ENCODE measurements around the gene MRPL48. TPM values are rescaled to one million over a fixed set of nuclear protein-coding genes. Genes with fewer than 3 reads are reported as not detected.
A peak's percentile ranks its signal among the peaks of the same experiment; 100 is the strongest.
"Not testable (repeated sequence)": the region's sequence is repeated elsewhere in the genome, so short reads cannot be mapped to it uniquely, and the experiment has no call there.

MRPL48 gene
- polyA plus RNA-seq, 10 donors, result 31.1 to 46.1 (median 41.4) TPM

DNA sequence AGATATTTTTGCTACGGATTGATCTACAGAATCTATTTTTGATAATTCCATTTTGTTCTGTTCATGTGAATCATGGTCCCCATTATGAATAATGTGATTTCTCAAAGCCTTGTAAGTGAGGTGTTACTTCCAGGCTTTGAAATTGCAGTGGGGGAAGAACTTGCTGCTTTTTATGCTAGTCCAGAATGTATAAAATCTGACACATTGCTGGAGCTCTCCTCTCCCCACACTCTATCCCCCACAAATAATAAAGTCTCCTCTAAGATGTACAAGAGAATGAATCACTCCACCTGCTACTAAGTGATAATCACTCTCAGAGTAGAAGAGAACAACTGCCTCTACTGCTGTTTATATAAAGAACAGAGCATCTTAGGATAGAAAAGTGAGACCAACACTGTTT lies 20.9 kb upstream of the MRPL48 start:
- DNase-seq, result no peak

DNA sequence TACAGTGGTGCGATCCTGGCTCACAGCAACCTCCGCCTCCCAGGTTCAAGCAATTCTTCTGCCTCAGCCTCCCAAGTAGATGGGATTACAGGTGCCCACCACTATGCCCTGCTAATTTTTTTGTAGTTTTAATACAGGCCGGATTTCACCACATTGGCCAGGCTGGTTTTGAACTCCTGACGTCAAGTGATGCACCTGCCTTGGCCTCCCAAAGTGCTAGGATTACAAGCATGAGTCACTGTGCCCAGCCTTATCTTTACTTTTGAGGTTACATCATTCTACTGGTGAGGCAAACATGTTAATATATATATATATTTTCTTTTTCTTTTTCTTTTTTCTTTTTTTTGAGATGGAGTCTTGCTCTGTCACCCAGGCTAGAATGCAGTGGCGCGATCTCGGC lies 16.9 kb upstream of the MRPL48 start:
- DNase-seq, result not testable (repeated sequence)

- peak; percentile 98 to 100 (median 99) for DNase-seq
These were observed 8.4 kb upstream of the MRPL48 start for GRCh38 chr11:73779084-73779902.

DNA sequence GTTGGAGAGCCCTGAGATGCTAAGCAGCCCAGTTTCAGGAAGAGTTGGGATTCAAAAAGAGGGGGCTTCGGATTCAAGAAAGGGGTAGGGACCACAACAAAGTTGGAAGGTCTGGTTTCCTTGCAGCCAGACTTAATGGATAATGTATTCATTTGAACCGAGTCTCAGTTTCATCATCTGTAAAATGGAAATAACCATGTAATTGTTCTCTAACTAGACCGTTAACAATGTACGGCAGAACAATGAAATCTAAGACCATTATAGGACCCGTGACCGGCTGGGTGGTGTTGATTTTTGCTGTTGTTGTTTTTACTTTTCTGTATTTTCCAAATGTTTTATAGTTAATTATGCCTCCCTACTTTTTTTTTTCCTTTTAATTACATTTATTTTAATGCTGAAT lies 6.4 kb upstream of the MRPL48 start:
- DNase-seq, result no peak

- DNase-seq, result no peak
These were observed 4.1 kb upstream of the MRPL48 start for GRCh38 chr11:73783483-73784020.

DNA sequence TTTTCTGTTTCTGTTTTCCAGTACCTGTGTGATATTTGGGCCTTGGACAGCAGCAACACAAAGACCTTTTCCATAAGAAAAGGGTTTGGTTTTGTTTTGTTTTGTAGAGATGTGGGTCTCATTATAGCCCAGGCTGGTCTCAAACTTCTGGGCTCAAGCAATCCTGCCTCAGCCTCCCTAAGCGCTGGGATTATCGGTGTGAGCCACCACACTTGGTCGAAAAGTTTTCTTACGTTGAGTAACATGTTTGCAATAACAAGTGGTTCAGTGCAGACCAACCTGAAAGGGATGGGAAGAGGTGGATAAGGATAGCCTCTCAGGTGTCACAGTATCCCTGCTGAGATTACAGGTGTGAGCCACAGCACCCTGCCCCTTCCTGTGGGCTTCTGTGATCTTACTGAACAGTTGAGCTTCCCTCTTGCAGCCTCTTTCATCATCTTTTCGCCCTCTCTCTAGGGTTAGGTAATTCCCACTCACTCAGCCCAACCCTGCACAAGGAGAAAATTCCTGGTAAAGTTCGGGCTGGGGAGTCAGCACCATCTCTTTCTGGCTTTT lies 3.5 kb upstream of the MRPL48 start:
- no peak for DNase-seq

DNA sequence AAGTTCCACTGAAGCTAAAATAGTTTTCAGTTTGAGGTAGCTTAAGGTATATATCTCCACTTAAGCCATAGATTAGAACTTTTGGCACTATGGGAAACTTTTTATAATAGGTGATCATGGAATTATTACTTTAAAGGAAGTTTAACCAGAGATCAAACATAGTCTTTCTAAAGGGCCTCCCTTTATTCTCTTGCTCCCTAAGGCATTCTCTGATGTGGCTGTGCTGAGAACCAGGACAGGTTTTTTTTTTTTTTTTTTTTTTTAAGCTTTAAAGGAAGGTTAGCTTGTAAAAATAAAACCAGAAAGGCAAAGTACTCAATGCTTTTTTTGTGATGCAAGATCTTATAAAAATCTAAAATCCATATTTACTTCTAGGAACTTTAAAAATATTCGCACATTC lies 2.9 kb upstream of the MRPL48 start:
- no peak for DNase-seq

DNA sequence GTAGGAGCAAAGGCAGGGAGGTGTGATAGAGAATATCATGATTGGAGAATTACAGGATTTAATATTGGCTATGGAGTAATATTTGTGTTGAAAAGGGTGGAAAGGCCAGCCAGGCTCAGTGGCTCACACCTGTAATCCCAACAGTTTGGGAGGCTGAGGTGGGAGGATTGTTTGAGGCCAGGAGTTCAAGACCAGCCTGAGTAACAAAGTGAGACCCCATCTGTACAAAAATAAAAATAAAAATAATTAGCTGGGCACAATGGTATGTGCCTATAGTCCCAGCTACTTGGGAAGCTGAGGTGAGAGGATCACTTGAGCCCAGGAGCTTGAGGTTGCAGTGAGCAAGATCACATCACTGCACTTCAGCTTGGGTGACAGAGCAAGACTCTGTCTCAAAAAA lies 2.2 kb upstream of the MRPL48 start:
- not testable (repeated sequence) for DNase-seq

GRCh38 chr11:73787051-73787642 lies 527 bp upstream of the MRPL48 start:
- no peak for DNase-seq

DNA sequence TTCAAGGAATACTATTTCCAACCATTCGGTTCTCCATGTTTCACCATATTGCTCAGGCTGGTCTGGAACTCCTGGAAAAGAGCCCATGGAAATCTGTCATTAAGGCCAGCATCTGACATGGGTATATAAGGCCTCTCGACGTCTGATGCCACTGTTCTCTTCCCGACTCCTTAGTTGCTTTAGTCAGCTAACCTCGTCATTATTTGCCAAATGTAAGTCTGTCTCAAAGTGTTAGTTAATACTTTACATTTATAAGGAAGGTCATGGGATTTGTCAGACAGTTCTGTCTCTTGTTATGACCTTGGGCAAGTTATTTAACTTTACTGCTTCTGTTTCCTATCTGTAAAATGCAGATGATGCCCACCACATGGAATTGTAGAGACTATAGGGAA lies 1.6 kb downstream of the MRPL48 start:
- peak in 1 of 3 donors; percentile 20 for DNase-seq

- DNase-seq, result no peak
These were observed 4.9 kb downstream of the MRPL48 start for GRCh38 chr11:73792584-73792983.

DNA sequence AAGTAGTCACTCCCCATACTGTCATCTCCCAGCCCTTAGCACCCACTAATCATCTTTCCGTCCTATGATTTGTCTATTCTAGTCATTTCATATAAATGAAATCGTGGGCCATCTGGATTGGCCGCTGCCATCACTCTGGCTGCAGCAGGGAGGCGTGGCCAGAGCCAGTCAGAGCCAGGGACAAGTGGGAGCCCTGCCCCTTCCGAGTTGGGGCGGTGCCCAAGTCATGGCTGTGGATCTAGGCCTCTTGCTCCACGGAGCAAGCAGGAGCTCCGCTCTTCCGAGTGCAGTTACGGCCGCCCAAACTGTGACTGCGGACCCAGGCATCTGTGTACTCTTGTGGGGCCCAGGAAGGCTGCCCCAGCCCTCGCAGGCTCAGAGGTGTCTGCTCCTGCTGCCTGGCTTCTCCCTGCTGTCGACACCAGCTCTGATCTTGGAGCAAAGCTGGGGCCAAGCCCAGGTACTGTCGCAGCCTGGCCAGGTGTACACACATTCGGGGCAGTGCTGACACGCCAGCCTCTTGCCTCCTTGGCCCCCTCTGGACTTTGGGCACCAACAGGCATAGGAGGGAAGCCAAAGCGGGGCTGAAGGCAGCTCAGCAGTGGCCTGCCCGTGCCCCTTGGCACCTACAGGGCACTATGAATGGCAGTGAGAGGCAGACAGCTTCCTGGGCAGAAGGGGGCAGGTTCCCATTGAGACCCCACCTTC lies 8.4 kb downstream of the MRPL48 start:
- no peak for DNase-seq

DNA sequence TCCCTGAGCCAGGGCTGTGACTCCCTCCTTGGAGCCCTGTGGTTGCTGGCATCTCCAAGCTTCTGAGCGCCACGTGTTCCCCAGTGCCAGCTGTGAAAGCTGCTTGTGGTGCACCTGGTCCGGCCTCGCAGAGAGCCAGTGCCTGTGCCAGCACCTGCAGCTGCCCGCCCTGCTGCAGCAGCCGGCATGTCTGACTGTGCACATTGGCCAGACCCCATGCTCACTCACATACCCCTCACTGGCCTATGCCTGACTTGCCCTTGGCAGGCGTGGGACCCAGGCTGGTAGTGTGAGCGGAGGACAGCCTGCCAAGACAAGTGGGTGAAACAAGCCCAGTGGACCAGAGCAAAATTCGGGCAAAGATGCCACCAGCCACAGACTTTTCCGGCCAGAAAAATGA lies 9.8 kb downstream of the MRPL48 start:
- DNase-seq, result peak; percentile 35 to 61 (median 48)

GRCh38 chr11:73800276-73800806 lies 12.7 kb downstream of the MRPL48 start:
- DNase-seq, result no peak

DNA sequence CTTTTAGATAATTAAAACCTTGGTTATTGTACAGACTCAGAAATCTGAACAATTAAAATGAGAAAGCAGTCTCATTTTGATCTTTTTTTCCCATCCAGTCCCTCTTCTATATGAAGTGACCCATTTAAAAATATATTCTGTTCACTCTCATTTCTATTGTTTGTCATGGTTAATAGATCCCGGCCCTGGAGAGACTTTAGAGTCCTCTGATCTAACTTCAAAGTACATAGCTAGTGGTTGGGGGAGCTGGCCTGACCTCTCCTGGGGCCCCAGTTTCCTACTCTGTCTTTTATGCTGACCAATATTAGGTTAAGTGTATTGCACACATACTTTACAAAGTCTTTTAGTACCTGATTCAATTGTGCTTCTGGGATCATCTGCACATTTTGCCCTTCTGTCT lies 13.5 kb downstream of the MRPL48 start:
- DNase-seq, result no peak

- DNase-seq, result no peak
These were observed 17.0 kb downstream of the MRPL48 start for GRCh38 chr11:73804712-73805111.

DNA sequence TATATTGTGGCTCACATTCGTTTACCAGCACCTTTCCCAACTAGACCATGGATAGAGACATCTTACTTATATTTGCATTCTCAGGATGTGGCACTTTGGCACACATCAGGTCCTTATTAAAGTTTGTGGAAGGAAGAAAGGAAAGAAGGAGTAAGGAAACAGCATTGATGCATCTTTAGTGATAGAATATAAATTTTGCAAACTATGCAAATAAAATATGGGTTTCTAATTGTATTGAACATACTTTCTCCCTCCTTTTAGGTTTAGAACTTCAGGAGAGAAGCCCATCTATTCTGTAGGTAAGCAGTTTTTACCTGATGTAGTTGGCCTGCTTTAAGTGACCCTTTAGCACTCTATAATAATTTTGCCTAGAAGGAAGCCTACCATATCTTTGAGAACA lies 20.4 kb downstream of the MRPL48 start:
- no peak for DNase-seq

DNA sequence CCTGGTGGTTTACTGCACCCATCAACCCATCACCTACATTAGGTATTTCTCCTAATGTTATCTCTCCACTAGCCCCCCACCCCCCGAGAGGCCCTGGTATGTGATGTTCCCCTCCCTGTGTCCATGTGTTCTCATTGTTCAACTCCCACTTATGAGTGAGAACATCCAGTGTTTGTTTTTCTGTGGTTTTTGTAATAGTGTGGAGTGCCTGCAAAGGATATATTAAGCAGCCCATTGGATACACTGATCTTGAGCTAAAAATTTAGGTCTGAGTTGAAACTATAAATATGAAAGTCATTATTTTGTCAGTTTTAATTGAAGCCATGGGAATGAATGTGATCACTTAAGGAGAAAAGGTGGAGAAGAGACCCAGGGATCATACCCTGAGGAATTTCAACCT lies 23.0 kb downstream of the MRPL48 start:
- no peak for DNase-seq

DNA sequence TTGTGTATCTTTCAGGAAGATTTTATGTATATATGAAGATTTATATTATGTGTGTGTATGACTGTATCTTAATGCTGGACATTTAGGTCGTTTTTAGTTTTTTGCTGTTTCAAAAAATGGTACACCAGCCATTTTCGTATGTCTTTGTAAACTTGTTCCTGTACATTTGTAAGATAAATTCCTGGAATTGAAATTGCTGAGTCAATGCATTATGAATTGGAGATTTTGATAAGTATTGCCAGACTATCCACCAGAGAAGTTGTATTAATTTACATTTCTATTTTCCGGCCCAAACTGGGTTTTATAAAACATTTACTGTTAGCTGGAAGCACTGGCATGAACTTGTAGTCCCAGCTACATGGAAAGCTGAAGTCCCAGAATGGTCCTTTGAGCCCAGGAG lies 24.6 kb downstream of the MRPL48 start:
- DNase-seq, result no peak

GRCh38 chr11:73814812-73815211 lies 27.1 kb downstream of the MRPL48 start:
- DNase-seq, result no peak

GRCh38 chr11:73818846-73819245 lies 31.2 kb downstream of the MRPL48 start:
- no peak for DNase-seq

- DNase-seq, result no peak
These were observed 42.6 kb downstream of the MRPL48 start for GRCh38 chr11:73830261-73830660.
